ENCODE measurements around the gene INPP5F.
"Not testable (repeated sequence)": the region's sequence is repeated elsewhere in the genome, so short reads cannot be mapped to it uniquely, and the experiment has no call there.

INPP5F gene

GRCh38 chr10:119772334-119772733, 46.5 kb downstream of the INPP5F start:
- DNase-seq (ENCODE audit: low read depth in 2 of 2, low spot score in 1 of 2) = no peak

- DNase-seq (ENCODE audit: low read depth in 2 of 2, low spot score in 1 of 2) = not testable (repeated sequence)
Measured at GRCh38 chr10:119773041-119773440, 47.2 kb downstream of the INPP5F start.

- DNase-seq (ENCODE audit: low read depth in 2 of 2, low spot score in 1 of 2) = no peak
Measured at GRCh38 chr10:119775529-119775928, 49.7 kb downstream of the INPP5F start.

GRCh38 chr10:119776536-119776935, 50.7 kb downstream of the INPP5F start:
- DNase-seq (ENCODE audit: low read depth in 2 of 2, low spot score in 1 of 2) = no peak

GRCh38 chr10:119777686-119778085, 51.8 kb downstream of the INPP5F start:
- no peak for DNase-seq (ENCODE audit: low read depth in 2 of 2, low spot score in 1 of 2)

GRCh38 chr10:119778776-119779445, 53.1 kb downstream of the INPP5F start:
- no peak for DNase-seq (ENCODE audit: low read depth in 2 of 2, low spot score in 1 of 2)

GRCh38 chr10:119780879-119781480, 55.1 kb downstream of the INPP5F start:
- DNase-seq (ENCODE audit: low read depth in 2 of 2, low spot score in 1 of 2) = no peak

GRCh38 chr10:119781498-119781897, 55.6 kb downstream of the INPP5F start:
- no peak for DNase-seq (ENCODE audit: low read depth in 2 of 2, low spot score in 1 of 2)

GRCh38 chr10:119782981-119783664, 57.3 kb downstream of the INPP5F start:
- no peak for DNase-seq (ENCODE audit: low read depth in 2 of 2, low spot score in 1 of 2)

- DNase-seq (ENCODE audit: low read depth in 2 of 2, low spot score in 1 of 2) = no peak
Measured at GRCh38 chr10:119783665-119784027, 57.8 kb downstream of the INPP5F start.

- DNase-seq (ENCODE audit: low read depth in 2 of 2, low spot score in 1 of 2) = no peak
Measured at GRCh38 chr10:119784340-119785067, 58.7 kb downstream of the INPP5F start.

GRCh38 chr10:119786117-119786769, 60.4 kb downstream of the INPP5F start:
- DNase-seq (ENCODE audit: low read depth in 2 of 2, low spot score in 1 of 2) = no peak

- not testable (repeated sequence) for DNase-seq (ENCODE audit: low read depth in 2 of 2, low spot score in 1 of 2)
Measured at GRCh38 chr10:119795101-119795500, 69.3 kb downstream of the INPP5F start.

- DNase-seq (ENCODE audit: low read depth in 2 of 2, low spot score in 1 of 2) = no peak
Measured at GRCh38 chr10:119796039-119796438, 70.2 kb downstream of the INPP5F start.

GRCh38 chr10:119801176-119801575, 75.3 kb downstream of the INPP5F start:
- DNase-seq (ENCODE audit: low read depth in 2 of 2, low spot score in 1 of 2) = no peak

- DNase-seq (ENCODE audit: low read depth in 2 of 2, low spot score in 1 of 2) = no peak
Measured at GRCh38 chr10:119801998-119802538, 76.2 kb downstream of the INPP5F start.

GRCh38 chr10:119803264-119803663, 77.4 kb downstream of the INPP5F start:
- DNase-seq (ENCODE audit: low read depth in 2 of 2, low spot score in 1 of 2) = no peak

GRCh38 chr10:119805702-119806230, 79.9 kb downstream of the INPP5F start:
- DNase-seq (ENCODE audit: low read depth in 2 of 2, low spot score in 1 of 2) = no peak

- no peak for DNase-seq (ENCODE audit: low read depth in 2 of 2, low spot score in 1 of 2)
Measured at GRCh38 chr10:119806334-119807130, 80.7 kb downstream of the INPP5F start.

Data from stimulated activated CD8-positive, alpha-beta memory T cell treated with anti-CD3 and anti-CD28 coated beads, Interleukin-4, amount 100 ng/mL, for 4 hours (primary cell).